ENCODE results near the gene IRX5. TPM values are rescaled to one million over a fixed set of nuclear protein-coding genes. Genes with fewer than 3 reads are reported as not detected.
A peak's percentile ranks its signal among the peaks of the same experiment; 100 is the strongest.

The IRX5 gene
- total and polyA plus RNA-seq, 2 of the 8 experiments (the other 6 are each of a cell fraction or from before 2014, with no cell fraction given): 0.48 to 0.56 TPM

DNA sequence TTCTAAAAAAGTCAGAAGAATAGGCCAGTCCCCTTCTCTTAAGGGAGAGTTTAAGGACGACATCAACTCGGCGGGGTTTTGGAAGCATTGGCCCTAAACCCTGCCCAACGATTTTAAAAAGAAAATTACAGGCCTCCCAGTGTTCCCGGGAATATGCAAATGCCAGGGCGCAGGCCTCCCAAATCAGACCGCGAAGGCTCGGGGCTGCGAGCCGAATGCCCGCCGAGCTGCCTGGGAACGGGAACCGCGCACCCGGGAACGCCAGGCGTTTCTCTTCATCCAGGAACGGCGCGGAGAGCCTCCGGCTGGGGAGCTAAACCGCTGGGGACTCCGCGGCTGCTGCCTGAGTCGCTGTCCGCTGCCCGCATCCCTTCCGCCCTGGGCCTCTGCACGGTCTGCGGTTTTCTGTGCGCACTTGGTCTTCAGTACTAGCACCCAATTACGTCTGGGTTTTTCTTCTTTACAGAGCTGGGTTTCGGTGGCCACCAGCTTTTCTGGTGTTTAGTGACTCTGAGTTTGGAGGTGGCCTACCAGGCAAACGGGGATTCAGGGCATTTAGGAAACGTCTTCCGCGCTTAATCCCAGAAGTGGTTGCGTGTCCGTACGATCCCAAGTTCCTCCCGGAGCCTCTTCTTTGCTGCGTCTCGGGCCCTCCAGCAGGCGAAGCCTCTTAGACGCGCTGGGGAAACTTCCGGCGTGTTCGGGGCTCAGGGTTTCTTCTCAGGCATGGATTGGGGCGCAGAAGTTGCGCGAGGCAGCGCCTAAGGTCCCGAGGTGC lies 5.7 kb downstream of the IRX5 start:
- H4K20me1 ChIP-seq (replicated peaks in 1 of 2; ENCODE audit: control insufficient read depth in 1 of 2, insufficient read depth in 2 of 2, low read length in 2 of 2): peaks cover 8 to 11% of the 10 kb centered on the region in 2 experiments
- H3K9me3 ChIP-seq (ENCODE audit: insufficient read depth in 2 of 2, low read depth in 1 of 2, low read length in 1 of 2): no peaks in the 10 kb centered on the region; a peak in 1 of 4 replicates
- peak overlapping the region; percentile 68; the same call in 1 of the 2 replicates for H2BK12ac ChIP-seq (ENCODE audit: low read depth, low read length)
- H2AFZ ChIP-seq (ENCODE audit: low read length): no peak overlapping the region; the same call in 1 of the 2 replicates
- 2% methylated on average over 35 of the region's 56 CpGs; no CpG with 5 or more reads in 1 of the 2 experiments for WGBS, 2 experiments (ENCODE audit: extremely low coverage in 1 of 2, insufficient coverage in 1 of 2, insufficient read length in 1 of 2, insufficient replicate concordance in 2 of 2, low coverage in 1 of 2, low lambda C conversion rate in 2 of 2, missing lambda C conversion rate in 1 of 2)
- H4K8ac ChIP-seq (ENCODE audit: extremely low read depth, insufficient read depth, low read length): peak overlapping the region; percentile 36
- peaks cover 0 to 2% (median 0%) of the 10 kb centered on the region in 4 experiments; a peak in 1 of 8 replicates for H3K36me3 ChIP-seq (ENCODE audit: control insufficient read depth in 2 of 4, insufficient read depth in 4 of 4, low read length in 3 of 4)
- no peak overlapping the region for H3K27ac ChIP-seq (ENCODE audit: low read depth, low read length)
- H4K5ac ChIP-seq (ENCODE audit: insufficient read length, low read depth, low read length): peak overlapping the region; percentile 48
- no peak overlapping the region for H4K91ac ChIP-seq (replicated peaks; ENCODE audit: insufficient read length, low read length)
- H3K4me3 ChIP-seq (ENCODE audit: extremely low read depth in 1 of 4, insufficient read depth in 2 of 4, low read depth in 3 of 4, low read length in 4 of 4): peak overlapping the region; percentile 31 to 68 (median 58); a peak in 7 of 8 replicates
- ChIA-PET POLR2A (ENCODE audit: partially characterized antibody) (interaction anchor here (1.0 kb wide), 1 partner anchor 390 kb away, joined by 3 read pairs; no protein-coding TSS in a partner anchor), CTCF (ENCODE audit: partially characterized antibody) (interaction anchor here (0.7 to 4.4 kb wide), 31 partner anchors 10 to 1013 kb away, joined by 3 to 21 read pairs (median 4); partner anchors contain the start of gene IRX6)
- DNase-seq (ENCODE audit: low read depth in 1 of 2, low spot score in 2 of 2): peak in 1 of 2 experiments; percentile 73
- no peak overlapping the region for H2AK5ac ChIP-seq (ENCODE audit: low read depth, low read length)
- peaks cover 64 to 94% (median 88%) of the 10 kb centered on the region in 4 experiments for H3K27me3 ChIP-seq (replicated peaks in 1 of 4; ENCODE audit: control insufficient read depth in 3 of 4, extremely low read depth in 1 of 4, insufficient read depth in 3 of 4, low read length in 3 of 4)
- no peaks in the 10 kb centered on the region for H3K79me1 ChIP-seq (ENCODE audit: low read depth, low read length)
- H3K23me2 ChIP-seq (ENCODE audit: low read depth, low read length): peaks cover 13% of the 10 kb centered on the region
- no peak overlapping the region for H3K14ac ChIP-seq (ENCODE audit: insufficient read length)
- peak overlapping the region; percentile 97 for H3K18ac ChIP-seq (ENCODE audit: extremely low read depth, low read length)
- no peak overlapping the region for H3K56ac ChIP-seq (replicated peaks; ENCODE audit: insufficient read length, low read depth, low read length)
- H3K23ac ChIP-seq (ENCODE audit: insufficient read length): no peak overlapping the region
- no peak overlapping the region for H3K4ac ChIP-seq (replicated peaks; ENCODE audit: insufficient read length, low read depth, low read length)
- no peak overlapping the region for H2BK5ac ChIP-seq (ENCODE audit: low read depth, low read length)
- FAIRE-seq: no peak
- H3K4me2 ChIP-seq (ENCODE audit: insufficient read depth in 1 of 2, low read depth in 2 of 2, low read length in 2 of 2): peak overlapping the region; percentile 95 to 98
- H2BK20ac ChIP-seq (ENCODE audit: low read length): no peak overlapping the region
- H3K9ac ChIP-seq (replicated peaks in 1 of 4; ENCODE audit: extremely low read depth in 1 of 4, low read depth in 3 of 4, low read length in 3 of 4): peak overlapping the region in 1 of 4 experiments; percentile 6; a peak in 1 of 7 replicates
- no peaks in the 10 kb centered on the region for H3K79me2 ChIP-seq (ENCODE audit: control insufficient read depth in 1 of 2, insufficient read depth in 2 of 2, low read length in 2 of 2)
- H2BK120ac ChIP-seq (replicated peaks; ENCODE audit: low read depth, low read length): no peak overlapping the region
- H2BK15ac ChIP-seq (ENCODE audit: low read length): no peak overlapping the region
- peaks cover 0 to 43% (median 27%) of the 10 kb centered on the region in 4 experiments; a peak in 6 of 7 replicates for H3K4me1 ChIP-seq (replicated peaks in 1 of 4; ENCODE audit: control insufficient read depth in 3 of 4, insufficient read depth in 4 of 4, low read length in 3 of 4)
- TF ChIP-seq POU5F1 (IDR thresholded peaks at IDR 0.05; ENCODE audit: low read depth, low read length) (no peak), TBP (IDR thresholded peaks at IDR 0.05; ENCODE audit: low read depth, low read length) (peak; percentile 81), SUZ12 (IDR thresholded peaks at IDR 0.05; ENCODE audit: low read length) (peak; percentile 83), EZH2 (IDR thresholded peaks at IDR 0.05; ENCODE audit: low read depth, low read length, severe bottlenecking) (peak; percentile 32), SIN3A (conservative IDR thresholded peaks at IDR 0.05 in 1 of 2, IDR thresholded peaks at IDR 0.05 in 1 of 2; ENCODE audit: low read depth in 1 of 2, low read length in 2 of 2) (no peak), POLR2A (IDR thresholded peaks at IDR 0.05; ENCODE audit: control extremely low read depth in 1 of 2, low read depth in 2 of 2, low read length in 2 of 2) (no peak), SIRT6 (IDR thresholded peaks at IDR 0.05; ENCODE audit: low read length) (no peak), RBBP5 (IDR thresholded peaks at IDR 0.05; ENCODE audit: borderline replicate concordance, low read depth, low read length) (peak; percentile 19; the same call in 1 of the 2 replicates), CEBPB (IDR thresholded peaks at IDR 0.05; ENCODE audit: low read depth, low read length) (no peak), TAF7 (optimal IDR thresholded peaks at IDR 0.05; ENCODE audit: borderline replicate concordance, low read depth, low read length) (no peak), ZNF274 (IDR thresholded peaks at IDR 0.05; ENCODE audit: borderline replicate concordance, extremely low read depth, low read length) (no peak), ASH2L (IDR thresholded peaks at IDR 0.05; ENCODE audit: low read length) (peak; percentile 46)

Measured in H1 (cell line).